Activated CD4-positive, alpha-beta T cell treated with anti-CD3 and anti-CD28 coated beads, Interleukin-2, amount 50 U/mL, for 1 hour (primary cell): ENCODE data around the gene HOXC6.
"Not testable (repeated sequence)": the region's sequence is repeated elsewhere in the genome, so short reads cannot be mapped to it uniquely, and the experiment has no call there.

Experiments used
- DNase-seq: peaks from one replicate; pipeline ENCODE4 v3.0.0-alpha.2; 2020

Gene HOXC6

DNA sequence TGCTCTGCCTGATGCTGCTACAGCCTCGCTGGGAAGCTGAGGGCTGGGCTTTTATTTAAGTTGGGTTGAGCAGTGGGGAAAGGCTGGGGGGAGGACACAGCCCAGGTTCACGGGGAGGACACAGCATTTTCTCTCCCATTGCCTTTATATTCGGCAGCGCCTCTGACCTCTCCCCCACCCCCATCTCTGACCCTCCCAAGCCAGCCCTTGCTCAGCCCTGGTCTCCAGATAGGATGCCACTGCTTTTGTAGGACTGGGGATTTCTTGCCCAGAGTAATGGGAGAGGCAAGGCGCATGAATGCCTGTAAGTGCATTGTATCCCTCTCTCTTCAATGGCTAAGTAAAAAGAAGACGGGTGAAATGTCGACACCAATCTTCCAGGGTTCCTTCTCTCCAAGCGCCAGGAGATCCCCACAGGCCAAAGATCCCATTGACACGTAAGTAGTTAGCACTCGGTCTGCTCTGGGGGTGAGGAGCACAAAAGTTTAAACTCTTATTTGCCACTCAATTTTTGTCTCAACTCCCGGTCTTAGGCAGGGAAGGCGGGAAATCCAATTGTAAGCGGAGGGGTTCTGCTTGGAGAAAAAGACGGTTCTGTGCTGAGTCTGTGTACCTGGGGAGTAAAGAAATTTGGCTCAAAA, 30.0 kb downstream of the HOXC6 start:
- DNase-seq, result no peak

- no peak for DNase-seq
Observed at GRCh38 chr12:54059668-54060067, 31.4 kb downstream of the HOXC6 start.

DNA sequence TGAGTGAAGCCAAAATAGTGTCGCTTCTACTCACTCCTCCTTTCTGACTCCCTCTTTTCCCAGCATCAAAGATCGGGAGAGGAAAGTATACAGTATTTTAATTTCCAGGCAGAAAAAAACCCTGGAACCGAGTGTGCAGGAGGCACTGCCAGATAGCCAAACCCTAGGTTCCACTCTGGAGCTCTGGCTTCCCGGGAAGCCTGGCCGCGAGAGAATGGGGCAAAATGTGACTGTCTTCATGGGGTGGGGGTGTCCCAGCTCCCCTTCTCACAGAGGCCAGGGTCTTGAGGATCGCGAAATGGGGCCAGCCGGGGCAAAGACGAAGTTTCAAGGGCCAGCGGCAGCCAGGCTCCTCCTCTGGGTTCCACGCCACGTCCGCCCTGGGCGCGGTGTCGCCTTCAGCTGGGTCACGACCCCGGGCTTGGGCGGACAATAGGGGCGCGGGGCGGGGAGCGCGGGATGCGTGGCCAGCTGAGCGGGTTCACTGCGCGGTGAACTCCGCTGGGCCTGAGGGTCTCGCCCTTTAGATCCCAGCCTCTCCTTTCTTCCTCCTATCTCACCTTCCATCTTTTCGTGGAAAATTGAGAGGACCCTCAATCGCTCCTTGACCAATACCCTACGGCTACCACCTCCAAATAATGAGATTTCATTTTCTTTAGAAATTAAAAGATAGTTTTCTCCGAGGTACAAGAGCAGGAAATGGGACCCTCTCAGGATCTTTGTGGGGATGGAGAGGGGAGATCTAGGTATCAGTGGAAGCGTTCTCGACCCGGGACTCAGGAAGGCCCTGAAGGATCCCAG, 32.1 kb downstream of the HOXC6 start:
- DNase-seq, result no peak

GRCh38 chr12:54060975-54061778, 32.9 kb downstream of the HOXC6 start:
- DNase-seq, result no peak

DNA sequence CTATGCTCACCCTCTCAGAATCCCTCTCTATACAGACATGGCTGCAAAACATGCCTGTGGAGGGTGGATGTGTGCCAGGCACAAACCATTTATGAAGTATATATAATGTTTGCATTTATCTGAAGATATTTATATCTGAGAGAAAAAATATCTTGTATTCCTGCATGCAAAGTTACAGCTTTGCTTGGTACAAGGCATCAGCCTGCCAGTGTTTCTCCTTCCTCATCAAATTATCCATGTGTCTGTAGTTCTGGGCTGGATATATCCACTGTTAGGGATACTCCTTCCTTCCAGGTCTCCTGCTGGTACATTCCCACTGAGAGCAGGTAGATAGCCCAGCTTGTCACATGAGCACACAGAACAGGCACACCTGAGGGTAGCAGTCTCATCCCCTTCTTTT, 37.4 kb downstream of the HOXC6 start:
- DNase-seq, result no peak

DNA sequence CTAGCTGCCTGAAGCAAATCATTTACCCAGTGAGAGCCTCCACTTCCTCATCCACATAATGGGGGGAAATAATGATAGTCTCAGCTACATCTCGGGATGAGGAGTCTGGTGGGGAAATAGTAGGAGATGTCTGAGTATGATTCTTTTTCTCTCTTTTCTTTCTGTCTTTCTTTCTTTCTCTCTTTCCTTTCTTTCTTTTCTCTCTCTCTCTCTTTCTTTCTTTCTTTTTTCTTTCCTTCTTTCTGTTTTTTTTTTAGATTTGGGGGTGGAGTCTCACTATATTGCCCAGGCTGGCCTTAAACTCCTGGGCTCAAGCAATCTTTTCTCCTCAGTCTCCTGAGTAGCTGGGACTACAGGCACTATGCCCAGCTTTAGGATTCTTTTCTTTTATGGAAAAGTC, 38.2 kb downstream of the HOXC6 start:
- DNase-seq, result no peak

DNA sequence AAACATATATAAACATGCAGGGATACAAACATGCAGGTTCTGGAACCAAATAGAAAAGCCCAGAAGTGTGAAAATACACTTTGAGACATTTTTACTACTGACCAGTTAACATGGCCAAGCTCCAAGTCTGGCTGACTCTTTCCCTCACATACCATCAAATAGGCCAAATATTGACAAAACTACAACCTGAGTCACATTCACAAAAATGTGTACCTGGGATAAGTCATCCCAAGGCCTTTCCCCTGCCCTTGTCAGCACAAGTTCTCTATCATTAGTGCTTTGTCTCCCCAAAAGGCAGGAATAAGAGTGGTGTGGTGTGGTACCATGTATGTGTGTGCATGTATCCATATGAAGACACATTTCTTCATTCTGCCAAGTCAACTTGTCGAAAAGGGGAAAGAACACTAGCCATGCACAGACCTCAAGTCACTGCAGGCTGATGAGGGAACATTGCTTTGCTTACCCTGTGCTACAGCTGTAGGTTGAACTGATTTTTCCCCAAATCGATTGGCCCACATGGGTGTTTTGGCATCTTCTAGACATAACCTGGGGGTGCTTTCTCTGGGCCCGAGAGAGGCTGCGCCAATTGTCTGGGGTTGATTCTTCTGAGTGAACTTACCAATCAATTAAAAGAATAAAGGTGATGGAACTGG, 40.3 kb downstream of the HOXC6 start:
- DNase-seq, result no peak

DNA sequence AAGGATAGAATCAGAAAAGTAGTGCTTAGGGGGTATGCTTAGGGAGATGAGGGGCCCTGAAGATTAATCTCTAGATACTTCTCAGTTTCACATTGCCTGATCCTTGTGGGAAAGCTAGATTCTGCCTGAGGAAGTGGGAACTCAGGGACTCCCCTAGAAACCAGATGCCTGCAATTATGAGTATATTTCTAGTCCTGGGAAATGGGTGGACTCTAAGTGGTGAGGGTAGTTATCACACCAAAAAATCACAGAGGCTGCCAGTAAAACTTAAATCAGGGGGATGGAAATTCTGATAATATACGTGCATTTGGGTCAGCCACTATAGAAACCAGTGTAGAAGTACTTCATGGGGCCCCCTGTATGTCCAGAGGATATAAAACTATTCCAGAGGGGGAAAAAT, 43.7 kb downstream of the HOXC6 start:
- no peak for DNase-seq

GRCh38 chr12:54074308-54074707, 46.1 kb downstream of the HOXC6 start:
- no peak for DNase-seq

GRCh38 chr12:54075409-54075808, 47.2 kb downstream of the HOXC6 start:
- DNase-seq, result no peak

DNA sequence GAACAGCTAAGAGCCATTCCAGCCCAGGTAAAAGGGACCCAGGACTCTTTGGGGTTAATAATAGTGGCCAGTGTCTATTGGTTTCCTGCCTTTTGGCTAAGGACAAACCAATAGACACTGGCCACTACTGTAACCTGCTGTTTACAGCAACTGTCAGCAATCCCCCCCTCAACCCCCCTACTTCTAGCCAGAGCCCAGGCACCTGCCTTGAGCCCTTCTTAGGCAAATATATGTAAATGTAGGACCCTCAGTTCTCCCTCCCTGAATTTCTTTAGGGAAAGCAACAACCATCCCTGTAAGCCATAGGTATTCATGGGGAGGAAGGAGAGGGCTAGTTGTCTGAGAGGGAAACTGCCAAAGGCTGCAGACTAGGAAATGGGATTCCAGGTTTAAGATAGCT, 47.7 kb downstream of the HOXC6 start:
- DNase-seq, result no peak

DNA sequence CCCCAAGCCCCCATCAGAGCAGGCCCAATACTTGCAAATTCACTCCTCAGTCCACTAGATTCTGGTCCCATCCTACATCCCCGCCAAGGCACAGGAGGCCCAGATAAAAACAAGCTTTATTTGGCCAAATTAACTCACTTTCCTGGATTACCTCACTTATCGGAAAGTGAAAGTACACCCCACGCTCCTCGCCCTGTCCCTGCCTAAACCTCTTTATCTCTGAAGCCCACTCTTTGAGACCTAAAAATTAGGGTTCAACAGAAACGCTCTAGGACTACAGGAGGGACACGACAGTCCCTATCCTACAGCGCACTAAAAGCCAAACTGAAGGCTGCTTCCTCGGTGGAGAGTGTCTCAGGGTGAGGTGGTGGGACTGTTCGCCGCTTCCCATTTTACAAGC, 49.6 kb downstream of the HOXC6 start:
- DNase-seq, result not testable (repeated sequence)

DNA sequence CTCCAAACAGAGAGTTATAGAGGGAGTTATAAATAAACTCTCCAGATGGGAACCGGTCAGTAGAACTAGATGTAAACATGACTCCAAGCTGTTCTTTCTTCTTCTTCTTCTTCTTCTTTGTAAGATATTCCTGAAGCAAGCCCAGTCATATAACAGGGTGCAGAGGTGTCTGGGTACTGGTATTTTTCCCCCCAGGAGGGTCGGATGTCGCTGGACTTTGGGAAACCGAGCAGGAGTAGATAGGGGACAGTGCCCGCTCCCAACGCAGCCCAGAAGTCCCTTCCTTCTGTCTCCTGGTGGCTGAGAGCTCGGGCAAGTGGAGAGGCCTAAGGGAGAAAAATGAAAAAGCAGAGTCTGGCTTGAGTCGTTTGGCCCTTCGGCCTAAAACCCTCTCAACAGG, 50.9 kb downstream of the HOXC6 start:
- not testable (repeated sequence) for DNase-seq
